ENCODE measurements around the gene ATE1.

The ATE1 gene

GRCh38 chr10:121812031-121812430 lies 115.8 kb downstream of the ATE1 start:
- Histone ChIP-seq H3K27ac (ENCODE audit: low read depth, low read length) (no peak overlapping the region), H2BK120ac (ENCODE audit: insufficient read depth, low read length, poor library complexity) (peak overlapping the region; percentile 43), H2AK5ac (ENCODE audit: low read length) (no peak overlapping the region), H3K4me2 (ENCODE audit: low read length) (no peak overlapping the region), H4K91ac (ENCODE audit: low read depth, low read length) (peak overlapping the region; percentile 35), H3K23ac (ENCODE audit: low read length) (no peak overlapping the region), H3K27me3 (ENCODE audit: insufficient read depth, low read length) (no peaks in the 10 kb centered on the region), H3K18ac (ENCODE audit: low read length) (no peak overlapping the region), H3K36me3 (ENCODE audit: control insufficient read depth in 1 of 2, insufficient read depth in 2 of 2, low read length in 2 of 2) (no peaks in the 10 kb centered on the region), H2BK12ac (ENCODE audit: low read length) (peak overlapping the region; percentile 30), H3K4me1 (ENCODE audit: control insufficient read depth in 1 of 2, insufficient read depth in 2 of 2, low read length in 2 of 2) (peaks cover 0 to 3% of the 10 kb centered on the region in 2 experiments), H3K79me2 (ENCODE audit: control insufficient read depth, insufficient read depth, low read length, poor library complexity) (no peaks in the 10 kb centered on the region), H2AFZ (ENCODE audit: insufficient read depth, low read length, poor library complexity) (no peak overlapping the region), H3K4me3 (ENCODE audit: low read depth, low read length) (no peak overlapping the region), H3K4ac (ENCODE audit: low read depth, low read length) (no peak overlapping the region), H3K9me3 (ENCODE audit: insufficient read depth, low read depth, low read length) (no peaks in the 10 kb centered on the region), H4K8ac (ENCODE audit: low read depth, low read length) (peak overlapping the region; percentile 43), H3K79me1 (ENCODE audit: low read length) (peaks cover 1% of the 10 kb centered on the region), H3K9ac (ENCODE audit: low read length) (no peak overlapping the region), H4K12ac (ENCODE audit: low read depth, low read length) (no peak overlapping the region), H3K14ac (ENCODE audit: low read length) (peak overlapping the region; percentile 44), H2BK5ac (ENCODE audit: low read depth, low read length, poor library complexity) (no peak overlapping the region)
- DNase-seq, result peak; percentile 57 to 72
- WGBS (ENCODE audit: extremely low coverage, insufficient coverage, insufficient read length), result no CpG with 5 or more reads among the region's 4 CpGs

DNA sequence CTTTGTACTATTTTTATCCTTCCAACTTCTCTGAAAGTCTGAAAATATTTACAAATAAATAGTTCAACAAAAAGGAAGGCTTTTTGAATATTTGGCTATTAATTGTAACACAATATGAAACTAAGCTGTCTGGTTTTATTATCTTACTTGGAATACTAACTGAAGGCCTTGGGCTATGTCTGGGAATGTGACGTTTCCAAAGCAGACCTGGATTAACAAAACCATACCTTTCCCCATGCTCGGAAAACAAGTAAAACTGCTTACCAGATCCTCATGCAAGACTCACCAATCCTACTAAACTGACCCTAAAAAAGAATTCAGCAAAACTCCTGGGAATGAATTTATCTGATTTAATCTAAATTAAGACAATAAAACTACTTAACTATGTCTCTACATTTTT lies 116.4 kb downstream of the ATE1 start:
- peak; percentile 75 to 91 for DNase-seq
- Histone ChIP-seq H3K27ac (ENCODE audit: low read depth, low read length) (no peak overlapping the region), H3K79me1 (ENCODE audit: low read length) (peaks cover 1% of the 10 kb centered on the region), H3K9me3 (ENCODE audit: insufficient read depth, low read depth, low read length) (no peaks in the 10 kb centered on the region), H3K14ac (ENCODE audit: low read length) (no peak overlapping the region), H3K79me2 (ENCODE audit: control insufficient read depth, insufficient read depth, low read length, poor library complexity) (no peaks in the 10 kb centered on the region), H3K4me1 (ENCODE audit: control insufficient read depth in 1 of 2, insufficient read depth in 2 of 2, low read length in 2 of 2) (peaks cover 0 to 3% of the 10 kb centered on the region in 2 experiments), H2BK120ac (ENCODE audit: insufficient read depth, low read length, poor library complexity) (no peak overlapping the region), H3K9ac (ENCODE audit: low read length) (no peak overlapping the region), H3K4me3 (ENCODE audit: low read depth, low read length) (no peak overlapping the region), H2AK5ac (ENCODE audit: low read length) (no peak overlapping the region), H4K91ac (ENCODE audit: low read depth, low read length) (no peak overlapping the region), H4K8ac (ENCODE audit: low read depth, low read length) (no peak overlapping the region), H3K4ac (ENCODE audit: low read depth, low read length) (no peak overlapping the region), H3K18ac (ENCODE audit: low read length) (no peak overlapping the region), H4K12ac (ENCODE audit: low read depth, low read length) (no peak overlapping the region), H2AFZ (ENCODE audit: insufficient read depth, low read length, poor library complexity) (no peak overlapping the region), H2BK5ac (ENCODE audit: low read depth, low read length, poor library complexity) (no peak overlapping the region), H3K23ac (ENCODE audit: low read length) (no peak overlapping the region), H3K36me3 (ENCODE audit: control insufficient read depth in 1 of 2, insufficient read depth in 2 of 2, low read length in 2 of 2) (no peaks in the 10 kb centered on the region), H3K4me2 (ENCODE audit: low read length) (no peak overlapping the region), H2BK12ac (ENCODE audit: low read length) (no peak overlapping the region), H3K27me3 (ENCODE audit: insufficient read depth, low read length) (no peaks in the 10 kb centered on the region)
- WGBS (ENCODE audit: extremely low coverage, insufficient coverage, insufficient read length), result no CpG with 5 or more reads among the region's 2 CpGs

DNA sequence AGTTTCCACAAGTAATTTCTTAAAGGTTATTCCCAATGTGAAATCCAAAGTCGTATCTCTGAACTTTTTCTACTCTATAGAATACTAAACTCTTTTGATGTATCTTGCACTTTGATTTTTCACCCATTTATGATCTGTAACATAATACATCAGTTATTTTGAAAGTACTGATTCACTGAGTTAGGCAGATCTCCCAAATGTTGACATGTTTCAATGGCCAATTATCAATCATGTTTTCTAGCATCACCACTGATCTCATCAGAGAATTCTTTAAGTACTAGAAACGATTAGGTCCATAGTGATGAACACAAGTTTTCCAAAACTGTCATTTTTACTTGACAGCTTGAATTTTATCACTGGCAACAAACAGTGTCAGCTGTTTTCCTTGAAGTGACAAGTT lies 119.0 kb downstream of the ATE1 start:
- no peak overlapping the region for H4K91ac ChIP-seq (ENCODE audit: low read depth, low read length)
- H3K79me1 ChIP-seq (ENCODE audit: low read length), result peaks cover 1% of the 10 kb centered on the region
- H3K4ac ChIP-seq (ENCODE audit: low read depth, low read length), result no peak overlapping the region
- H3K27ac ChIP-seq (ENCODE audit: low read depth, low read length), result no peak overlapping the region
- H3K14ac ChIP-seq (ENCODE audit: low read length), result no peak overlapping the region
- no peak for DNase-seq
- no peak overlapping the region for H2BK120ac ChIP-seq (ENCODE audit: insufficient read depth, low read length, poor library complexity)
- no peaks in the 10 kb centered on the region for H3K79me2 ChIP-seq (ENCODE audit: control insufficient read depth, insufficient read depth, low read length, poor library complexity)
- H2AFZ ChIP-seq (ENCODE audit: insufficient read depth, low read length, poor library complexity), result no peak overlapping the region
- H4K12ac ChIP-seq (ENCODE audit: low read depth, low read length), result no peak overlapping the region
- no peaks in the 10 kb centered on the region for H3K9me3 ChIP-seq (ENCODE audit: insufficient read depth, low read depth, low read length)
- H2BK5ac ChIP-seq (ENCODE audit: low read depth, low read length, poor library complexity), result no peak overlapping the region
- H3K4me2 ChIP-seq (ENCODE audit: low read length), result no peak overlapping the region
- no peak overlapping the region for H3K4me3 ChIP-seq (ENCODE audit: low read depth, low read length)
- no peaks in the 10 kb centered on the region for H3K36me3 ChIP-seq (ENCODE audit: control insufficient read depth in 1 of 2, insufficient read depth in 2 of 2, low read length in 2 of 2)
- WGBS (ENCODE audit: extremely low coverage, insufficient coverage, insufficient read length), result no CpG with 5 or more reads among the region's 2 CpGs
- H3K27me3 ChIP-seq (ENCODE audit: insufficient read depth, low read length), result no peaks in the 10 kb centered on the region
- no peak overlapping the region for H4K8ac ChIP-seq (ENCODE audit: low read depth, low read length)
- peaks cover 0 to 3% of the 10 kb centered on the region in 2 experiments for H3K4me1 ChIP-seq (ENCODE audit: control insufficient read depth in 1 of 2, insufficient read depth in 2 of 2, low read length in 2 of 2)
- H3K23ac ChIP-seq (ENCODE audit: low read length), result no peak overlapping the region
- no peak overlapping the region for H2AK5ac ChIP-seq (ENCODE audit: low read length)
- H2BK12ac ChIP-seq (ENCODE audit: low read length), result no peak overlapping the region
- H3K18ac ChIP-seq (ENCODE audit: low read length), result no peak overlapping the region
- H3K9ac ChIP-seq (ENCODE audit: low read length), result no peak overlapping the region

DNA sequence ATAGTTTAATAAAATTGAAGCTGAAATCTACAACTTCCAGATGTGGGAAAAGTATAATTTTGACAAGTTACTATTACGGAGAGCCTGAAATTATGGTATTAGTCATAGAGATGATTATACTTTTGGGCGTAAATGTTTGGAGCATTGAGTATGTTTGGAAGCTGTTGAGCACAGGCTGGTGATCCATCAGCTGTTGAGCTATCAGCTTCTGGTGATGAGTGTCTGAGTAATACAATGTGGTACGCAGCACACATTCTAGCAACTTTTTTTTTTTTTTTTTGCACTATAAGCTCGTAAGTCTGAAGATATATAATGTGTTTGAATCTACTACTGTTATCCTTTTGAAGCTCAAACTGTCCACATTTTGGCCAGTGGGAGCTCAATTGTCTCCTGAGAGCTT lies 123.4 kb downstream of the ATE1 start:
- H3K36me3 ChIP-seq (ENCODE audit: control insufficient read depth in 1 of 2, insufficient read depth in 2 of 2, low read length in 2 of 2), result peaks cover 0 to 2% of the 10 kb centered on the region in 2 experiments
- H3K27me3 ChIP-seq (ENCODE audit: insufficient read depth, low read length), result no peaks in the 10 kb centered on the region
- no peaks in the 10 kb centered on the region for H3K79me1 ChIP-seq (ENCODE audit: low read length)
- H3K4me3 ChIP-seq (ENCODE audit: low read depth, low read length), result no peak overlapping the region
- H4K91ac ChIP-seq (ENCODE audit: low read depth, low read length), result no peak overlapping the region
- no peak overlapping the region for H3K9ac ChIP-seq (ENCODE audit: low read length)
- H3K18ac ChIP-seq (ENCODE audit: low read length), result no peak overlapping the region
- no peak overlapping the region for H3K4ac ChIP-seq (ENCODE audit: low read depth, low read length)
- no peak overlapping the region for H2AFZ ChIP-seq (ENCODE audit: insufficient read depth, low read length, poor library complexity)
- H3K79me2 ChIP-seq (ENCODE audit: control insufficient read depth, insufficient read depth, low read length, poor library complexity), result no peaks in the 10 kb centered on the region
- no peak overlapping the region for H4K12ac ChIP-seq (ENCODE audit: low read depth, low read length)
- no peak overlapping the region for H3K4me2 ChIP-seq (ENCODE audit: low read length)
- H3K9me3 ChIP-seq (ENCODE audit: insufficient read depth, low read depth, low read length), result no peaks in the 10 kb centered on the region
- DNase-seq, result no peak
- H2BK12ac ChIP-seq (ENCODE audit: low read length), result no peak overlapping the region
- H2AK5ac ChIP-seq (ENCODE audit: low read length), result no peak overlapping the region
- H2BK120ac ChIP-seq (ENCODE audit: insufficient read depth, low read length, poor library complexity), result no peak overlapping the region
- H2BK5ac ChIP-seq (ENCODE audit: low read depth, low read length, poor library complexity), result no peak overlapping the region
- H3K14ac ChIP-seq (ENCODE audit: low read length), result no peak overlapping the region
- H4K8ac ChIP-seq (ENCODE audit: low read depth, low read length), result no peak overlapping the region
- H3K27ac ChIP-seq (ENCODE audit: low read depth, low read length), result no peak overlapping the region
- H3K23ac ChIP-seq (ENCODE audit: low read length), result no peak overlapping the region
- H3K4me1 ChIP-seq (ENCODE audit: control insufficient read depth in 1 of 2, insufficient read depth in 2 of 2, low read length in 2 of 2), result no peaks in the 10 kb centered on the region
- WGBS (ENCODE audit: extremely low coverage, insufficient coverage, insufficient read length), result no CpG with 5 or more reads among the region's 4 CpGs

Measured in trophoblast cell (in vitro differentiated cells and primary cell).